GM12891 (cell line): Measurements from ENCODE around the gene ATPAF2.

Source experiments
- POLR2A ChIP-seq: IDR thresholded peaks from 2 replicates; pipeline ENCODE4 v1.6.1; 2011; ENCODE audit warnings: low read depth, low read length, control low read depth
- POLR2AphosphoS5 ChIP-seq: IDR thresholded peaks from 2 replicates; pipeline ENCODE4 v1.6.1; 2011; ENCODE audit warnings: low read depth, low read length, control low read depth
- POU2F2 ChIP-seq: IDR thresholded peaks from 2 replicates; pipeline ENCODE4 v1.6.1; 2011; ENCODE audit warnings: low read depth, mild to moderate bottlenecking, control low read depth, low read length, moderate library complexity
- TAF1 ChIP-seq: IDR thresholded peaks from 2 replicates; pipeline ENCODE4 v1.6.1; 2011; ENCODE audit warnings: low read depth, low read length, control low read depth

DNA sequence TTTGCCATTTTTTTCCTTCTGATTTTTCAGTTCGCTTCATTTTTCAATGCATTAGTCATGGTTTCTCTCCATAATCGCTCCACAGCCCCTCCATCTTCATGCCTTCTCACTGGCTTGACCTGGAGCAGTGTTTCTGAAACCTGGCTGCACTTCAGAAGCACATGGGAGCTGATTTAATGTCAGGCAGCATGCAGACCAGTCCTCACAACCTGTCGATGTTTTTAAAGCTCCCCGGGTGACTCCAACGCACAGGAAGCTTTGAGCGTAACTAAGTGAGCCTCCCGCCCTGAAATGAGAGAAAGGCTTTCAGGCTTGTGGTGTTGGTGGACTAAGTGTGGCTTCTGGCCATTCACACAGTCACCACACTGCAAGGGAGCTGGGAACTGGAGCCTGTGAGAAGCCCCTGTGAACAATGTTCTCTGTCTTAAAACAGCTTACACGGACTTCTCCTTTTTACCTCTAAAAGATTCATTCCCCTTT is 31.9 kb upstream of the ATPAF2 start:
- no peak for TF ChIP-seq POLR2A
- no peak for TF ChIP-seq POLR2AphosphoS5
- TF ChIP-seq TAF1: no peak
- no peak for TF ChIP-seq POU2F2
